OCI-LY3 (cell line): ENCODE measurements around the gene SLC9A7.

Source experiments
- EZH2phosphoT487 ChIP-seq: fragments of 200-600 bp; shearing (Covaris generic); IDR thresholded peaks from 2 replicates; pipeline ENCODE4 v1.6.1; 2018; ENCODE audit warnings: antibody characterized with exemption, mixed run types, low read depth
- TF ChIP-seq, protein P1 (sequence below): fragments of 200-600, 300-600 bp; sonication (generic); IDR thresholded peaks from 2 replicates; pipeline ENCODE4 v1.5.1; 2014; ENCODE audit warnings: antibody characterized with exemption, low read length, low read depth

DNA sequence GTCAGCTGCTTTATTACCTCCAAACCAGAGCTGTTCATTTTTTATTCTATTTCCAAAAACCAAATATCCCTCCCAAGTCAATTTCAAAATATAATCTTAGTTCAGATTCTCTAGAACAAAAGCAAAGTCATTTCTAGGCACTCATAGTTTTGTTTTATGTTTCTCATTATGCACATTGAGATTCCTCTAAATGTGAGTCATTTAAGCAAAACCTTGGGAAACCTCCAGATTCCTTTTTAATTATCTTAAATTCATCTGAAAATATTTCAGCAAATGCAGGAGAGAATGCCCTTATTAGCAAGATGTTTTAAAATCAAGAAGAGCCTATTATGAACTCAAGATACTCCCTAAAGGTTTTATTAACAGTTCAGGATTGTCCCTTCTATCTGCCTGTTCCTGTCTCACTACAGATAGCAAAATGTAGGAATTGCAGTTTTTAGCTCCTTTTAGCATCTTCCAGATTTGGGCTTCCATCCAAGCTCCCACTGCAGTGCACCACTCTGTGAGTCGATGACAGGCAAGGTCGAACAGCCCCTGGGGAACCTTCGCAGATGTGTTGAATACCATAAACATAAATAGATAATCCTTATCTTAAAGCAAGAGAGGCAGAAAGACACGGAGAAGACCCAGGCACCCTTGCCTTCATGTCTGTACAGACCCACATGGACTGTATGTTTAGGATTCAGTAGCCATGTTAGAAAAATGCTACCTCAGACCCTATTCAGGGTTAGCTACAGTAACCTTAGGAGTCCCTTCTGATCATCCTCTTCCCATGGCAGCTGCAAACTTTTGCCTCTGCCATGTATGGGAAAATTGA is 11.3 kb upstream of the SLC9A7 start:
- TF ChIP-seq, protein P1, sequence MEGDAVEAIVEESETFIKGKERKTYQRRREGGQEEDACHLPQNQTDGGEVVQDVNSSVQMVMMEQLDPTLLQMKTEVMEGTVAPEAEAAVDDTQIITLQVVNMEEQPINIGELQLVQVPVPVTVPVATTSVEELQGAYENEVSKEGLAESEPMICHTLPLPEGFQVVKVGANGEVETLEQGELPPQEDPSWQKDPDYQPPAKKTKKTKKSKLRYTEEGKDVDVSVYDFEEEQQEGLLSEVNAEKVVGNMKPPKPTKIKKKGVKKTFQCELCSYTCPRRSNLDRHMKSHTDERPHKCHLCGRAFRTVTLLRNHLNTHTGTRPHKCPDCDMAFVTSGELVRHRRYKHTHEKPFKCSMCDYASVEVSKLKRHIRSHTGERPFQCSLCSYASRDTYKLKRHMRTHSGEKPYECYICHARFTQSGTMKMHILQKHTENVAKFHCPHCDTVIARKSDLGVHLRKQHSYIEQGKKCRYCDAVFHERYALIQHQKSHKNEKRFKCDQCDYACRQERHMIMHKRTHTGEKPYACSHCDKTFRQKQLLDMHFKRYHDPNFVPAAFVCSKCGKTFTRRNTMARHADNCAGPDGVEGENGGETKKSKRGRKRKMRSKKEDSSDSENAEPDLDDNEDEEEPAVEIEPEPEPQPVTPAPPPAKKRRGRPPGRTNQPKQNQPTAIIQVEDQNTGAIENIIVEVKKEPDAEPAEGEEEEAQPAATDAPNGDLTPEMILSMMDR: no peak
- no peak for TF ChIP-seq EZH2phosphoT487
